ENCODE measurements around the gene SHANK3.
"Not testable (repeated sequence)": the region's sequence is repeated elsewhere in the genome, so short reads cannot be mapped to it uniquely, and the experiment has no call there.

Gene SHANK3

GRCh38 chr22:50672471-50673230, at the start of gene SHANK3:
TSS of gene SHANK3 (plus strand) at chr22:50672823.
- DNase-seq (ENCODE audit: low read depth in 1 of 2, low spot score in 1 of 2): no peak

DNA sequence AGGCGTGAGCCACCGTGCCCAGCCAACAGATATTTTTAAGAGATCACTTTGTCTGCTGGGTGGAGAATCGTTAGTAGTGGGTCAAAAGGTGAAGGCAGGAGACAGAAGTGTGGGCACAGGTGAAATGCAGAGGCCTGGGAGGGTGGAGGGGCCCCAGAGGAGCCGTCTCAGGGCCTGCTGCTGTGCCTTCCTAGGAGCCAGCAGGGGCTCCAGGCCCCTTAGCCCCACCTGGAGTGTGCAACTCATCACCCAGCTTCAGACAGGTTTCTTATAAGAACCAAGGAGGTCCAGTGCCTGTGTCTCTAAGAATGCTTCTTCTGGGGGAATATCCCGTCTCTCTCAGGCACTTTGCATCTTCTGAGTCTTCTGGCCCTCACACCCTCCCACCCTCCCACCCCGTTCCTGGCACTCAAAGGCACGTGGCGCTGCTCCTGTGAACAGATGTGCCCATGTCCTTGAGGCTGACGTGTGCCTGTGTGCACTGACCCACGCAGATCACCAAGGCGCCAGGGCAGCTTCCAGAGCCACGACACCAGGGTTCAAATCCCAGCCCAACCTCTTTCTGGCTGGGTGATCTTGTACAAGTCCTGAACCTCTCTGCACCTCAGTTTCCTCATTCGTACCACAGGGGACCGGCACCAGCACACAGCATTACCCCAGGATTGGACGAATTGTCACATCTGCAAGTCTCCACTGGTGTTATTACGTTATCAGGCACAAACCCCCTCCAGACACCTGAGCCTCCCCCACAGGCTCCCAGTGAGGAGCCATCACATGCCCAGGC, 48.1 kb upstream of the SHANK3 start:
- no peak for DNase-seq (ENCODE audit: low read depth in 1 of 2, low spot score in 1 of 2)

GRCh38 chr22:50625131-50625567, 47.5 kb upstream of the SHANK3 start:
- no peak for DNase-seq (ENCODE audit: low read depth in 1 of 2, low spot score in 1 of 2)

DNA sequence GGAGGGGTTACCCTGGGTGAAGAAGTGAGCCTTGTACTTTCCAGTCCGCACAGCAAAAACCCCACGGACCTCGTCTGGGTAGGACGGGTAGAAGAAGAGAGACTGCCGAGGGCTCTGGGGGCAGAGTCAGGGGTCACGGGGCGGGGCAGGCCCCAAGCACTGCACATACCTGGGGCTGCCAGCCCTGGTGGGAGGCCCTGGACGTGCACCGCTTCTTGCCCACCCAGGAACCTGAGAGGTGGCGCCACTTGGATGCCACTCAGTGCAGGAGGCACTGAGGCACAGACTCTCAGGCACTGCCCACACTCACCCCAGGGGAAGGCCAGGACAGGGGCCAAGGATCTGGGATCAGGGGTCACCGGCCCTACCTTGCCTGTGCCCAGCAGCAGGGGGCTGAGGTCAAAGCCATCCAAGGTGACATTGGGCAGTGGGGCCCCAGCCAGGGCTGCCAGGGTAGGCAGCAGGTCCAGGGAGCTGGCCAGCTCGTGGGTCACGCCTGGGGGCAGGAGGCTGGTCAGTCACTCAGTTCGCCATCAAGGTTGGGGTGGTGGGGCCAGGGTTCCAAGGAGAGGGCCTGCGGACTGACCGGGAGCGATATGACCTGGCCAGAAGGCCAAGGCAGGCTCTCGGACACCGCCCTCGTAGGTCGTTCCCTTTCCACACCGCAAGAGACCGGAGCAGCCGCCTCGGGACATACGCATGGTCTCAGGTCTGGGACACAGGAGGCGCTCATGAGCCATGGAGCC, 46.9 kb upstream of the SHANK3 start:
- DNase-seq (ENCODE audit: low read depth in 1 of 2, low spot score in 1 of 2): no peak

GRCh38 chr22:50626314-50626849, 46.2 kb upstream of the SHANK3 start:
- DNase-seq (ENCODE audit: low read depth in 1 of 2, low spot score in 1 of 2): no peak

GRCh38 chr22:50626850-50627641, 45.6 kb upstream of the SHANK3 start:
- no peak for DNase-seq (ENCODE audit: low read depth in 1 of 2, low spot score in 1 of 2)

GRCh38 chr22:50627642-50628542, 44.7 kb upstream of the SHANK3 start, which contains the start of gene ARSA:
TSS of gene ARSA (minus strand) at chr22:50628152. CDS start at chr22:50627779, 373 bp downstream.
- peak; percentile 52 to 65 for DNase-seq (ENCODE audit: low read depth in 1 of 2, low spot score in 1 of 2)

DNA sequence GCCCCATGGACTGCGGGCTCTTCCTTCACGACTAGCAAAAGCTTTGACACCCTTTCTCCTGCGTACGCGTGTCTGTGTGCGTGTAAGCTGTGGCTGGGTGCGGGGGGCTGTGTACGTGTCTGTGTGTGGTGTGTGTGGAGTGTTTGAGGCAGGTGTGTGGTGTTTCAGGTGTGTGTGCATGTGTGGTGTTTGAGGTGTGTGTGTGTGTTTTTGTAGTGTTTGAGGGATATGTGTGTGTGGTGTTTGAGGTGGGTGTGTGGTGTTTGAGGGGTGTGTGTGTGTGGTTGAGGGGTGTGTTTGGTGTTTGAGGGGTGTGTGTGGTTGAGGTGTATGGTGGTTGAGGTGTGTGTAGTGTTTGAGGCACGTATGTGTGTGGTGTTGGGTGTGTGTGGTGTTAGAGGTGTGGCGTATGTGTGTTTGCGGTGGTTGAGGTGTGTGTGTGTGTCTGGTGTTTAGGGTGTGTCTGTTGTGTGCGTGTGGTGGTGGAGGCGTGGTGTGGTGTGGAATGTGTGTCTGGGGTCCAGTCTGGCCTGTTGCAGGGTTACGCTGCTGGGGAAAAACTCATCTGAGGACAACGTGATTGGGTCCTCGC, 44.0 kb upstream of the SHANK3 start:
- no peak for DNase-seq (ENCODE audit: low read depth in 1 of 2, low spot score in 1 of 2)

GRCh38 chr22:50630376-50630775, 42.2 kb upstream of the SHANK3 start:
- DNase-seq (ENCODE audit: low read depth in 1 of 2, low spot score in 1 of 2): no peak

DNA sequence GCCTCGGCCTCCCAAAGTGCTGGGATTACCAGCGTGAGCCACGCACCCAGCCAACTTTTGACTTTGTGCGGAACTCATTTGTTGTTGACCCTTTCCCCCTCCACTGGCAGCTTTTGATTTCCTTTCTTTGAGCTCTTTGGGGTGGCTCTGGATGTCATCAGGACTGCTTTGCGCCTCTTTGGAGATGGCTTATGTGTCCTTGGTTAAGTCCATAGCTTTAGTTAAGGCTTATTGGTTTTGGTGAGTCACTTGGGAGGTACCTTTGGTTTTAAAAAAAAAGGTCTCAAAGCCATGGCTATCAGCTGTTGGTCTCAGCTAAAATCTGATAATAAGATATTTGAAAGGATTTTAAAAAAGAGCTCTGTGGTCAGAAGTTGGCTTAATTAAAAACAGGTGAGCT, 39.5 kb upstream of the SHANK3 start:
- no peak for DNase-seq (ENCODE audit: low read depth in 1 of 2, low spot score in 1 of 2)

- no peak for DNase-seq (ENCODE audit: low read depth in 1 of 2, low spot score in 1 of 2)
Observed at GRCh38 chr22:50633771-50634170, 38.9 kb upstream of the SHANK3 start.

- DNase-seq (ENCODE audit: low read depth in 1 of 2, low spot score in 1 of 2): no peak
Observed at GRCh38 chr22:50635591-50635990, 37.0 kb upstream of the SHANK3 start.

DNA sequence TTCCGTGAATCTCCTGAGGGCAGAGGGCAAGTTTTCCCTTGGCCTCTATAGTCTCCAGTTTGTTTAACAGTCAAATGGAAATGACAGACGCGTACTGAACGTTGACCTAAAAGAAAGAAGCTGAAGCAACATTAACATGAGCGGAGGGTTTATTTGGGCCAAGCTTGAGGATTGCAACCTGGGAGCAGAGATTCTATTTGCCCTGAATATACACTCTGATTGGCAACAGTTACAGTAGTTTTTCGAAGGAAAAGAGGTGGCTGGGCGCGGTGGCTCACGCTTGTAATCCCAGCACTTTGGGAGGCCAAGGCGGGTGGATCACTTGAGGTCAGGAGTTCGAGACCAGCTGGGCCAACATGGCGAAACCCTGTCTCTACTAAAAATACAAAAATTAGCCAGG, 32.3 kb upstream of the SHANK3 start:
- DNase-seq (ENCODE audit: low read depth in 1 of 2, low spot score in 1 of 2): not testable (repeated sequence)

DNA sequence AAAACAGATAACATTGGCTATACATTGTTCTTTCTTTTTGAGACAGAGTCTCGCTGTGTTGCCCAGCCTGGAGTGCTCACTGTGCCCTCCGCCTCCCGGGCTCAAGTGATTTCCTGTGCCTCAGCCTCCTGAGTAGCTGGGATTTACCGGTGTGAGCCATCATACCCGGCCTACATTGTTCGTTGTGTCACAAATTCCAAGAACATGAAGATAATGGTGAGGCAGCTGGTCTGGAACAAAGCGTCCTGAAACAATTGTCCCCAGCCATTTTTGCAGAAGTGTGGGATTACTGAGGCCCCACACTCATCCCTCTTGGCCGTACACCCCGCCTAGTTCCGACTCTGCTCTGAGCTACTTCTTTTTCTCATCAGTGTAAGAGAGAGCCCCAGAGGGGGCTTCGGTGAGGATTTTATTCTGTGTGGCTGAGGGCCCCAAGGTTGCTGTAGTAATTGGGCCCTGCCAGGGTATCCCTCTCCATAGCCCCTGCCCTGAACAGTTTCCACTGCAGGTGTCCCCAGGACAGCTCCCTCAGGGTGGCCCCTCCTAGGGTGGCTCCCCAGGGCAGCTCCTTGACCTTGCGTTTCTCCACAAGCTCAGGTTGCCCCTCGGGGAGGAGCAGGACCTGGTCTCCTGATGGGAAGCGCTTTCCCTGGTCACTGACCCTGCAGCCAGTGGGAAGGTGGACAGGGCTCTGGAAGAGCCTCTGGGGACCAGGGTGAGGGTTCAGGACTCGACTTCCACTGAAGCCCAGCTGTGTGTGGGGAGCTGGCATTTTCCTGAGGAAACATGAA, 31.6 kb upstream of the SHANK3 start:
- no peak for DNase-seq (ENCODE audit: low read depth in 1 of 2, low spot score in 1 of 2)

GRCh38 chr22:50641696-50642607, 30.7 kb upstream of the SHANK3 start:
- DNase-seq (ENCODE audit: low read depth in 1 of 2, low spot score in 1 of 2): no peak

GRCh38 chr22:50643021-50643820, 29.4 kb upstream of the SHANK3 start:
- not testable (repeated sequence) for DNase-seq (ENCODE audit: low read depth in 1 of 2, low spot score in 1 of 2)

GRCh38 chr22:50643821-50644101, 28.9 kb upstream of the SHANK3 start:
- not testable (repeated sequence) for DNase-seq (ENCODE audit: low read depth in 1 of 2, low spot score in 1 of 2)
